HG03064 (cell line): ENCODE results near the gene CPLANE1.
"Not testable (repeated sequence)": the region's sequence is repeated elsewhere in the genome, so short reads cannot be mapped to it uniquely, and the experiment has no call there.

Source experiments
- ATAC-seq: cut with Tn5 transposase; IDR thresholded peaks from one replicate; pipeline ENCODE4 v1.9.1; 2021; ENCODE audit warnings: low read depth; ENCODE audit not compliant: unreplicated experiment

CPLANE1 gene

DNA sequence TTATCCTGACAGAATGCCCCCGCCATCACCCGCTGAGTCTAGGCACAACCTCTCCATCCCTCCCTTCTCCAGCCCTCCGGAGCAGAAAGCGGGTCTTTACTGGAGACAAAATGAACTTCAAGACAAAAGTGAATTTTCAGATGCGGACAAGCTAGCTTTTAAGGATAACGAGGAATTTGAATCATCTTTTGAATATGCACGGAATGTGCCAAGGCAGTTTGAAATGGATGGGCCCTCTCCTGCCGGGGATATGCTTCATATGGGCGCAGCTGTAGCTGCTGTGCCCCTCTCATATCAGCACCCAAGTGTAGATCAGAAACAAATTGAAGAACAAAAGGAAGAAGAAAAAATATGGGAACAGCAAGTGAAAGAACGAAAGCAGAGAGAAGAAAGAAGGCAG is 37.5 kb downstream of the CPLANE1 start:
- no peak for ATAC-seq

DNA sequence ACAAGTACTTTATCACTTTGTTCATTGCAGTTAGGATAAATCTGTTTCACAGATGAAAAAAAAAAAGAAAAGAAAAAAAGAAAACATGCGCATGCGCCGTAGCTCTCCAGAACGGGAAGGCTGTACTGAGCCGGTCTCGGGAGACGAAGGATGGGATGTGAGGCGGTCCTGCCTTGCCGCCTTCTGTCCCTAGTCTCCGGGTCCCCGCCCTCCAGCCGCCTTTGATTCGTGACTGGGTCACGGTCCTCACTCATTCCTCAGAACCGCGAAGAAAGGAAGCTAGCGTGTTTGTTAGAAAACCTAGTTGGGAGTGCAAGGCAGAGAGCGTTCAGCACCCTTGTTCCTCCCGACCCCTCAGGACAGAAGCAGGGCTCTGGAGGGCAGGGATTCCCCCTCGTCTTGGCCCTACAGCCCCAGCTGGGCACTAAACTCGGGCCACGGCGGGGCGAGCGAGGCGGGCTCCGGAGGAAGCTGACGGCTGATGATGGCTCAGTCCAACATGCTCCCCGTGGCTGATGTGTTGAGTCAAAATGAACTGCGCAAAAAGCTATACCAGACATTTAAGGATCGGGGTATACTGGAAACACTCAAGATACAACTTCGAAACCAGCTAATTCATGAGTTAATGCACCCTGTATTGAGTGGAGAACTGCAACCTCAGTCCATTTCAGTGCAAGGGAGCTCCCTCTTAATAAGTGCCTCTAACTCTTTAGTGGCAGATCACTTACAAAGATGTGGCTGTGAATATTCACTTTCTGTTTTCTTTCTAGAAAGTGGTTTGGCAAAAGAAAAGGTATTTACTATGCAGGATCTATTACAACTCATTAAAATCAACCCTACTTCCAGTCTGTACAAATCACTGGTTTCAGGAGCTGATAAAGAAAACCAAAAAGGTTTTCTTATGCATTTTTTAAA is 40.0 kb downstream of the CPLANE1 start:
- no peak for ATAC-seq

DNA sequence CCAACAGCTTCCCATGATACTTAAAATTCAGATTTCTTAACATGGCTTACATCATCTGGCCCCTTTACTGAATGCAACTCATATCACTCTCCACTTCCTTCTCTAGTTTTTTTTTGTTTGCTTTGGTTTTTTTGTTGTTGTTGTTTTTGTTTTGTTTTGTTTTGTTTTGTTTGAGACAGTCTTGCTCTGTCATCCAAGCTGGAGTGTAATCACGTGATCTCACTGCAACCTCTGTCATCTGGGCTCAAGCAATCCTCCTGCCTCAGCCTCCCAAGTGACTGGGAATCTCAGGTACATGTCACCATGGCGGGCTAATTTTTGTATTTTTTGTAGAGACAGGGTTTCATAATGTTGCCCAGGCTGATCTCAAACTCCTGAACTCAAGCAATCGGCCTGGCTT is 41.4 kb downstream of the CPLANE1 start:
- ATAC-seq: no peak

DNA sequence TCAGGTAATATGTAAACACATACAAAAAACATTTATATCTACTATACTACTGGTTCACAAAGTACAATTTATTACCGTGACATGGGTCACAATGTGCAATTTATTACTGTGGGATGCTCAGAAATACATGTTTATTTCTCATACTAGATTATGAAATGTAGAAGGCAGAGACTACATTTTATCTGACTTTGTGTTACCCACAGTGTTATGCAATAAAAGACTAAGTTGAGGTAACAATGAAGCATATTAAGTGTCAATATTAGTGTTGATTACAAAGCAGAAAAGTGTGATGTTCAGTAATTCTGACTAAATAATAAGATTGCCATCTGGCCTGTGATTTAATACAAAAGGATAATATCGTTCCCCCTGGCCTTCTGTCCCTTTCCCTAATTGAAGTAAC is 42.4 kb downstream of the CPLANE1 start:
- no peak for ATAC-seq

DNA sequence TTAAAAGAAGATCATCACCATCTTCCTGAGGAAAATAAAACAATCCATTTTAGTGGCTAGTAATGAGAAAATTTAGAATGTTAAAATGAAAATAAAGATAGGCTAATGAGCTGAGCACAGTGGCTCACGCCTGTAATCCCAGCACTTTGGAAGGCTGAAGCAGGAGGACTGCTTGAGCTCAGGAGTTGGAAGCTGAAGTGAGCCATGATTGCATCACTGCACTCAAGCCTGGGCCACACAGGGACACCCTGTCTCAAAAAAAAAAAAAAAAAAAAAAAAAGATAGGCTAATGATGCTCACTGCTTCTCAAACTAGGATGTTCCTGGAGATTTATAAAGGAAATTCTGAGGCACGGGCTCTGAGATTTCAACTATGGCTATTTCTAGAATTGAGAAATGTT is 50.3 kb downstream of the CPLANE1 start:
- ATAC-seq: no peak

DNA sequence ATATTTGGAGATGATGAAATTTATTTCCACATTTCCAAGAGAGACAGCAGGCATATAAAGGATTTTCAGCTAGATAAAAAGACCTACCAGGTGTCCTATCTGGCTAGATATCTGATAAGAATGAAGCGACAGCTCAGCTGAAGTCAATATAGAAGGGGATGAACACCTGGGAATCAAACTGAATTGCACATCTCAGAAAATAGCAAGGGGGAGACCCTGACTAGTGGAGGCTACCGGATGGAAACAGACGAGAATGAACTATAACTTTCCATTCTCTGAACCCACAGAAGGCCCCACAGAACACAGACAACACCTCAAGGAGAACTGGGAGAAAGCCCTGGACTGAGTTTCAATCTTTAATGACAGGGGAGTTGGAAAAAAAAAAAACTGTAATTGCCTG is 51.1 kb downstream of the CPLANE1 start:
- peak; percentile 36 for ATAC-seq

DNA sequence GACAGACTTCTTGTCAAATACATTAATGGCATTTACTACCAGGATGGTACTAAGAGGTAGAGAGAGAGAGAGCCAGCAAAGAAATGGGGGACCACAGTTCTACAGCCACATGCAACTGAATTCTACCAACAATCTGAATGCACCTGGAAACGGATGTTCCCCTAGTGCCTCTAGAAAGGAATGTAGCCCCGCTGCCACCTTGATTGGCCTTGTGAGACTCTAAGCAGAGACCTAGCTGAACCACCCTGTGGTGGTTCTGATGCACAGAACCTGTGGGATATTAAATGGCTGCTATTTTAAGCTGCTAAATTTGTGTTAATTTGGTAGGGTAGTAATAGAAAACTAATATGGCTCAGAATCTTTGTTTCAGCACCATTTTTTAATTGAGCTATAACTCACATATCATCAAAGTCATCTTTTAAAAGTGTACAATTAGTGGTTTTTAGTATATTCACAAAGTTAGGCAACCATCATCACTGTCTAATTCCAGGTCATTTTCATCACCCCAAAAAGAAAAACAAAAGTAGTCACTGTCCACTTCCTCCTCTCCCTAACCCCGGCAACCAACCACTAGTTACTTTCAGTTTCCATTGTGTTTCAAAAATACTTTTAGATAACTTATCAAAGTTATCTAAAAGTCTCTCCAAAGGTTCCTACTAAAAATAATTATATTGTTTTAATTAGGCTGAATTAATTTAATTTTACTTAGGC is 51.7 kb downstream of the CPLANE1 start:
- peak; percentile 82 for ATAC-seq

DNA sequence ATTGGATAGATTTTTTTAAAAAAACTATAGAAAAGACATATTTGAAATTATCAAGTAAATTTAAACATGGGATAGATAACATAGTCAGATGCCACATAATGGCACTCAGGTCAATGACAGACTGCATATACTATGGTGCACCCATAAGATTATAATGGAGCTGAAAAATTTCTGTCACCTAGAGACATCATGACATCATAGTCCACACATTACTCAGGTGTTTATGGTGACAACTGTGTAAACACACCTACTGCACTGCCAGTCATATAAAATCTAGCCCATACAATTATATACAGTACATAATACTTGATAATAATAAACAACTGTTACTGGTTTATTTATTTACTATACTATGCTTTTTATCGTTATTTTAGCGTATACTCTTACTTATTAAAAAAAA is 58.6 kb downstream of the CPLANE1 start:
- no peak for ATAC-seq

DNA sequence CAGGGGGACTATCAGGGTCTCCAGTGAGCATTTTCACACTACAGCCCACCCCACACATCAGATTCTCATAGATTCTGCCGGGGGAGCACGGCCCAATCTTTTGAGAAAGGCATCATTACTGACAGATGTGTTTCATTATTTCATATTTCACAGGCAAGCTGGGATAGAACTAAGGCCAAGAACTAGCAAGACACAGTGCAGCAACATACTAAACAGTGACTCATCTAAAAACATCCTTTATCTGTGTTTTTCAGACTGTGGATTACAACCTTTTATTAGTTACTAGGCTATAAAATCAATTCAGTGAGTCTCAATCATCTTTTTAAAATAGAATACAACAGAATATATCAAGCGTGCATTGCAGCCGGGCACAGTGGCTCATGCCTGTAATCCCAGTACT is 59.8 kb downstream of the CPLANE1 start:
- ATAC-seq: no peak

DNA sequence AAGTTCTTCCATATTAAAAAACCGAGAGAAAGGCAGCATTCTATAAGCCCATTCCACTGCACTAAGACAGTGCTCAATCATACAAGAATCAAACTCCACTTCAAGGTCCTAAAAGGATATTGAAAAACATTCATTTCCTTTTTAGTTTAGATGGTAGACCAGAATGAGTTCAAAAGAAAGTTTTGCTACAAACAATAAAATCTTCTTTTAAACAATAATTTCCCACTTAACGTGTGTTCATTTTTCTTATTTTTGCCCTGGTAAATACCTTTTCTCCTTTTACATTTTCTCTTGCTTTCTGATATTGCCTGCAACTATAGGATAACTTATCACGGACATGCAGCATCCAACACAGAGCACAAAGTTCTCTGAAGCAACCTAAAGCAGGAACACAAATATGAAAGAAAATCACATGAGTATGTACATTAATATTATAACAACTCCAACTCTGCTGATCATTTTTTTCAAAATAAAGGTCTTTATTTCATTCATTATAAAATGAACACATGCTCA is 61.7 kb downstream of the CPLANE1 start:
- ATAC-seq: no peak

DNA sequence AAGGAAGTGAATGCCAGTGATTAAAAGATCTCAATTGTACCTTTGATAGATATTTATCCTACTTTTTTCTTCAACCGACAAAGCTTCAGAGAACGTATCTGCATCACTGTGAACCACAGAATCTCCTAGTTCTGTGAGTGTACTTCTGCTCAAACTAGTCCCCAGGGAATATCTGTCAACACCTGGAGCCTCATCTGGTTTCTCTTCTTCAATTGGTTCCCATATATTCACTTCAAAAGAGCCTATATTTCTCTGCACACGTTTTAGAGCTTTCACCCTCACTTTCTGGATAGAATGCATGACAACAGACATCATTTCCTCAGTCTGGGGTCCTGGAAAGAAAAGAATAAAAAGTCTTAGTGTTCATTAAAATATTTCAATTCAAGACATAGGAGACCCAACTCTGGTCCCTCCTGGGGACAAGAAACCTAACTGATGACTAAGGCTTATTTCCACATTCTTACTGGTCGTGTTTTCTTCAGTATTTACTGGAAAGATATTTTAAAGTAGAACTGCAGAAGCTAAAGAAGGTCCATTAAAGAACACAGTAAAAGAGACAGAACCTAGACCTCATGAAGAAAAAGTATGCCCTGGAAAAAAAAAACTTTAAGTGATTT is 64.3 kb downstream of the CPLANE1 start:
- ATAC-seq: peak; percentile 88

DNA sequence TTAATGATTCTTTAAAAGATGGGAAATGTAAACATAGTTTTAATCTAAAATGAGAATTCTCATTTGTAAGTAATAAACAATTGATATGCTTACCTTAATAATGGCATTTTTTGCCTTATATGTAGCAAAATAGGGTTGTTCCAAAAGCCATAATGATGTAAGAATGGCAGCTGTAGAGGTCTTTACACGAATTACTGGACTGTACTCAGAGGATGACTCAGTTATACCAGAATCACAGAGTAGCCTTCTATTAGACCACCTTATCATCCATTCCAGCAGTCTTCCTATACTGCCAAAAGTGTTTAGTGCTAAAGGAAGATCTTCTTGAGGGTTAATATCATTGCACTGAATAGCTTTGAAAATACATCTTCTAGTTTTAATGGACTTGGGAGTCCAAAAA is 66.5 kb downstream of the CPLANE1 start:
- ATAC-seq: no peak

DNA sequence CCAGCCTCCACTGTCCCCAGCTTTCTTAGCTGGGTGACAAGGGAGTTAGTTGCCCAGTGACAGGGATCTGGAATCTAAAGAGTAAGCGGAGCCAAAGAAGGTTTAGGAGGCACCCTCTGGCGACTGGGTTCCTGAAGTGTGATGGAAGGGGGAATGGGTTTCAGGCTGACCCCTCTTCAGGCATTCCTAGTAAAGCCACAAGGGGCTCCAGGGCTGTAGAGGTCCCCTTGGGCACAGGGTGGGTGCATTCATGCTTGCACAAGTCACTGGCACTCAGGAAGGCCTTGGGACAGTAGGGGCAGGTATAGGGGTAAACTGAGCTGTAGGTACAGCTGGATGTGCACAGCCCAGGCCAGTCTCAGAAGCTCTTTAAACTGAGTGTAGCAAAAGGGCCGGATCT is 74.2 kb downstream of the CPLANE1 start:
- ATAC-seq: no peak

DNA sequence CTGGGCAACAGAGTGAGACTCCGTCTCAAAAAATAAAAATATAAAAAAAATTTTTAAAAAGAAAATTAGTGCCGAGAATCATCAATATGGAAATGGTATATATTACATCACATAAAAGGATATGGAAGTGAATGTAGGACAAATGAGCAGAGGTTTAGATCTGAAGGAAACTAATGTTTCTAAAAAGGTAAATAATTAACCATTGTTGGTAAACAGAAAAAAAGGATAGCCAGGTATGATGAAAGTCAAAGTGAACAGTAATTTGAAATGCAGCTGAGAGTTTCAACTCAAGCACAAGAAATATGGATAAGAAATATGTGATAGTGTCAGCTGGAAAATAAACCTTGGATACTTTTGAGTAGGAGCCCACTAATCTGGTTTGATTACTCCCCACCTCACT is 76.2 kb downstream of the CPLANE1 start:
- ATAC-seq: no peak

DNA sequence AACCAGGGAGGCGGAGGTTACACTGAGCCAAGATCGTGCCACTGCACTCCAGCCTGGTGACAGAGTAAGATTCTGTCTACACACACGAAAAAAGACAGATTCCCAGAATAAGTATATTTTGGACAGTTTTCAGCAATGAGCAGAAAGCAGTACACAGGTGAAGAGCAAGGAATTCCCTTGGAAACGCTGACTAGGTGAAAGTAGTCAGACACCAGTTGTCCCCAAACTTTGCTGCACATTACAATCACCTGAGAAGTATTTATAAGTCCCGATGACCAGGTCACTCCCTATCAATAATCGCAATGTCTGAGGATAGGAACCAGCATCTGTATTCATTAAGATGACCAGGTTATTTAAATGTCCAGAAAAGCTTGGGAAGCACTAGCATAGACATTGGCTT is 78.3 kb downstream of the CPLANE1 start:
- no peak for ATAC-seq

DNA sequence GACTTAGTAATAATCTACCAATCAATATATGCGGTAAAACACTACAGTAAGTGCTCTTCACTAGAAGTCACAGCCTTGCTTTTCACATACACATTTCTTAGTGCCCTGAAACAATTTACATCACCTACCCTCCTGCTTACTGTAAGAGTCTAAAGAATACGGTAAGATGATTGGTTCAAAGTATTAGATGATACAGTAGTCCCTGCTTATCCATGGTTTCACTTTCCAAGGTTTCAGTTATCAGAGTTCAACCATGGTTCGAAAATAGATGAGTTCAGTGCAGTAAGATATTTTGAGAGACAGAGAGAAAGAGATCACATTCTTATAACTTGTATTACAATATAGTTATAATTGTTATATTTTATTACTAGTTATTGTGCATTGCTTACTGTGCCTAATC is 83.0 kb downstream of the CPLANE1 start:
- ATAC-seq: no peak

DNA sequence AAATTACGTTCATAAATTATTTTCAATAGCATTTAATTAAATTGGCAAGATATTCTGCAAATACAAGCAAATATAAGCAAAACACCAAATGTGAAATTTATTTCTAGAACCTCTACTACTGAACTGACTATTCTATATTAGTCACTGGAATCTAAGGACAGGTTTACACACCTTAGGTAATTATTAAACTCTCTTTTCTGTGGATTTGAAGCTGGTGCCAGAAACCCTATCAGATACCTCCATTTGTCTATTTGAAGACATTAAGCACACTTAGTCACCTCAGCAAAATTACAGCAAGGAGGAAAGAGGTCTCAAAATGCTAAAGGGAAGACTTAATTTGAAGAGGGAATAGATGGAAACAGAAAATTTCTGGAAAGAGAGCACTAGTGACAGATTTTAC is 83.4 kb downstream of the CPLANE1 start:
- ATAC-seq: no peak

DNA sequence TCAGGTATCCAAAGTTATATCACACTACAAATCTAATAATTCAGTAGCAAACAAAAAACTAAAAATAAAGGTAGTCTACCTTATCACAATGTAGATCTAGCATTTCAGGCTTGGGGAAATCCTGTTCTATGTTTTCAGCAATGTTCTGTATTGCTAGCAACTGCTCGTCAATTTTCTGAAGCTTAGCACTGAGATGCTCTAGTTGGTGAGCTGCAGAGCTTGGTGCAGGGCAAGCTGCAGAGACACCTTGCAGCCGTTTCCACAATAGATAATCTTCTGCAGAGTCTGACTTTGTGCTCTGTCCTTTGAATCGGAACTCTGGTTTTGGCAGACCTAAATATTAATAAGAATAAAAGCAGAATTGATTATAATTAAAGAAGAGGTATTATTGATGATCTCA is 95.5 kb downstream of the CPLANE1 start:
- no peak for ATAC-seq

DNA sequence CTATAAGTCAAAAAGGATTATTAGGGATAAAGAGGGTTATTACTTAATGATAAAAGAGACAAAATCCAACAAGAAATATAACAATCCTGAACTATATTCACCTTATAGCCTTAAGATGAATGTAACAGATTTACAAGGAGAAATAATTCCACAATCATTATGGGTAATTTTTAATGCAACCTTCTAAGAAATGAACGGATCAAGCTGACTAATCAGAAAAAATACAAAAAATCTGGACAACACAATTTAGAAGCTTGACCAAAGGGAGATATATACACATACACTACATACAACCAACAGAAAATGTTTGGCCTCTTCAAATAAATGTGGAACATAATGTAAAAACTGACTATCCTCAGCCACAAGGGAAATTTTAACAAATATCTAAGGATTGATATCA is 102.3 kb downstream of the CPLANE1 start:
- no peak for ATAC-seq

DNA sequence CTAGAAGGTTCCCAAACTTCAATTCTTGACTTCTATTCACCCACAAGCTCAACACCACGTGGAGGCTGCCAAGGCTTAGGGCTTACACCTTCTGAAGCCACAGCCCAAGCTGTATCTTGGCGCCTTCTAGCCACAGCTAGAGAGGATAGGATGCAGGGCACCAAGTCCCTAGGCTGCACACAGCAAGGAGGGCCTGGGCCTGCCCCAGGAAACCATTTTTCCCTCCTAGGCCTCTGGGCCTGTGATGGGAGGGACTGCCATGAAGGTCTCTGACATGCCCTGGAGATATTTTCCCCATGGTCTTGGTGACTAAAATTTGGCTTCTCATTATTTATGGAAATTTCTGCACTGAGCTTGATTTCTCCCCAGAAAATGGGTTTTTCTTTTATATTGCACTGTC is 112.5 kb downstream of the CPLANE1 start:
- ATAC-seq: no peak

DNA sequence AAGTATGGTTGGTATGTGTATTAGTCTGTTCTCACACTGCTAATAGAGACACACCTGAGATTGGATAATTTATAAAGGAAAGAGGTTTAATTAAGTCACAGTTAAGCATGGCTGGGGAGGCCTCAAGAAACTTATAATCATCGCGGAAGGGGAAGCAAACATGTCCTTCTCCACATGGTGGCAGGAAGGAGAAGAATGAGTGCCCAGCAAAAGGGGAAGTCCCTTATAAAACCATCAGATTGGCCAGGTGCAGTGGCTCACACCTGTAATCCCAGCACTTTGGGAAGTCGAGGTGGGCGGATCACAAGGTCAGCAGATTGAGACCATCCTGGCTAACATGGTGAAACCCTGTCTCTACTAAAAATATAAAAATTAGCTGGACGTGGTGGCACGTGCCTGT is 113.9 kb downstream of the CPLANE1 start:
- not testable (repeated sequence) for ATAC-seq
